Gastroesophageal sphincter (tissue), 4 donors: ENCODE results near the gene GABRG3. TPM values are rescaled to one million over a fixed set of nuclear protein-coding genes. Genes with fewer than 3 reads are reported as not detected.

ENCODE experiments used
- ATAC-seq: fragments of 150-250 bp; one replicate; pipeline ENCODE4 v1.9.1; 2016; ENCODE audit warnings: mild to moderate bottlenecking, moderate library complexity
- H3K27ac ChIP-seq, 4 donors: fragments of 200-600 bp; sonication (generic) in 3 of 4; 1 replicate in 3 of 4; 2 replicates in 1 of 4; pipeline ENCODE4 v1.5.1; 2016 to 2019
- H3K27me3 ChIP-seq: fragments of 200-600 bp; sonication (generic); one replicate; pipeline ENCODE4 v1.5.1; 2019
- H3K36me3 ChIP-seq, 2 donors: fragments of 200-600 bp; sonication (generic); one replicate each; pipeline ENCODE4 v1.5.1; 2019; ENCODE audit warnings: control low read depth in 1 of 2
- H3K4me1 ChIP-seq, 3 donors: fragments of 200-600 bp; sonication (generic); 1 replicate in 2 of 3; 2 replicates in 1 of 3; pipeline ENCODE4 v1.5.1; 2016 to 2019; ENCODE audit warnings: control low read depth in 2 of 3
- H3K4me3 ChIP-seq, 2 donors: fragments of 200-600 bp; sonication (generic); one replicate each; pipeline ENCODE4 v1.5.1; 2019; ENCODE audit warnings: mild to moderate bottlenecking in 1 of 2, moderate library complexity in 1 of 2
- H3K9me3 ChIP-seq, 3 donors: fragments of 200-600 bp; sonication (generic); one replicate each; pipeline ENCODE4 v1.5.1; 2017 to 2019; ENCODE audit warnings: control low read depth in 2 of 3
- CTCF ChIP-seq, 4 experiments: fragments of 200-600 bp in 2 of 4; fragments of 450-650 bp in 2 of 4; sonication (generic) in 1 of 4; IDR thresholded peaks; one replicate each; pipeline ENCODE4 v1.5.1; 2017 to 2019; ENCODE audit warnings: antibody characterized with exemption in 4 of 4, mild to moderate bottlenecking in 2 of 4, moderate library complexity in 2 of 4
- EP300 ChIP-seq: sonication (generic); formaldehyde crosslinking; IDR thresholded peaks from one replicate; pipeline ENCODE4 v1.6.1; 2017; ENCODE audit warnings: antibody characterized with exemption, mild to moderate bottlenecking
- POLR2A ChIP-seq, 2 donors: fragments of 450-650 bp; IDR thresholded peaks; one replicate each; pipeline ENCODE4 v1.6.1; 2017; ENCODE audit warnings: antibody characterized with exemption in 2 of 2, mild to moderate bottlenecking in 2 of 2, moderate library complexity in 1 of 2
- POLR2AphosphoS5 ChIP-seq: sonication (generic); formaldehyde crosslinking; IDR thresholded peaks from one replicate; pipeline ENCODE4 v1.6.1; 2017; ENCODE audit warnings: antibody characterized with exemption
- WGBS, 2 donors: methylation state at CpG; one replicate each; pipeline ENCODE4 v1.1.5; 2018; ENCODE audit warnings: low coverage in 1 of 2; 5-methylcytosine and 5-hydroxymethylcytosine counted together
- total RNA-seq, 4 donors: library from RNA; depleted of rRNA; stranded (reverse); fragments of >200 nt; gene quantifications; one replicate each; pipeline ENCODE4 v1.1.0, GENCODE V29; 2016

The GABRG3 gene
- total RNA-seq, 4 donors from 2014 or later = under 0.01 to 0.04 TPM; not detected in 2

- no peak overlapping the region for H3K4me3 ChIP-seq
- H3K9me3 ChIP-seq = peaks cover 0 to 10% (median 0%) of the 10 kb centered on the region in 3 donors
- no peaks in the 10 kb centered on the region for H3K36me3 ChIP-seq
- TF ChIP-seq EP300 (no peak), CTCF (IDR thresholded peaks at IDR 0.05) (no peak), POLR2AphosphoS5 (no peak), POLR2A (IDR thresholded peaks at IDR 0.05) (no peak)
- H3K27ac ChIP-seq = no peak overlapping the region
- no peaks in the 10 kb centered on the region for H3K4me1 ChIP-seq
- 76 to 81% methylated on average over 3 of the region's 3 CpGs for WGBS, 2 donors
- ATAC-seq = no peak
- H3K27me3 ChIP-seq = no peaks in the 10 kb centered on the region
These were observed 543.5 kb downstream of the GABRG3 start for GRCh38 chr15:27514526-27514925.

GRCh38 chr15:27527490-27528067 is 556.6 kb downstream of the GABRG3 start:
- peaks cover 0 to 16% (median 0%) of the 10 kb centered on the region in 3 donors for H3K9me3 ChIP-seq
- WGBS, 2 donors = 82 to 89% methylated on average over 10 to 15 of the region's 18 CpGs
- ATAC-seq = no peak

GRCh38 chr15:27529399-27529798 is 558.4 kb downstream of the GABRG3 start:
- no peak overlapping the region for H3K27ac ChIP-seq
- H3K27me3 ChIP-seq = peaks cover 4% of the 10 kb centered on the region
- H3K4me1 ChIP-seq = no peaks in the 10 kb centered on the region
- no peak overlapping the region for H3K4me3 ChIP-seq
- peaks cover 0 to 5% (median 0%) of the 10 kb centered on the region in 3 donors for H3K9me3 ChIP-seq
- 66 to 70% methylated on average over 7 to 8 of the region's 8 CpGs for WGBS, 2 donors
- TF ChIP-seq POLR2A (IDR thresholded peaks at IDR 0.05) (no peak), EP300 (no peak), POLR2AphosphoS5 (no peak), CTCF (IDR thresholded peaks at IDR 0.05) (no peak)
- no peak for ATAC-seq
- H3K36me3 ChIP-seq = no peaks in the 10 kb centered on the region

More at GRCh38 chr15:27527490-27528067, 556.6 kb downstream of the GABRG3 start:
- no peaks in the 10 kb centered on the region for H3K4me1 ChIP-seq
- no peak overlapping the region for H3K4me3 ChIP-seq
- no peak overlapping the region for H3K27ac ChIP-seq
- no peaks in the 10 kb centered on the region for H3K27me3 ChIP-seq
- H3K36me3 ChIP-seq = no peaks in the 10 kb centered on the region
- TF ChIP-seq POLR2A (IDR thresholded peaks at IDR 0.05) (no peak), POLR2AphosphoS5 (no peak), CTCF (IDR thresholded peaks at IDR 0.05) (no peak), EP300 (no peak)

- no peaks in the 10 kb centered on the region for H3K4me1 ChIP-seq
- H3K9me3 ChIP-seq = no peaks in the 10 kb centered on the region
- no peak for ATAC-seq
- 76 to 93% methylated on average over 7 to 9 of the region's 9 CpGs for WGBS, 2 donors
- peaks cover 4% of the 10 kb centered on the region for H3K27me3 ChIP-seq
- no peak overlapping the region for H3K27ac ChIP-seq
- H3K36me3 ChIP-seq = no peaks in the 10 kb centered on the region
- no peak for TF ChIP-seq EP300
- TF ChIP-seq POLR2AphosphoS5 = no peak
- TF ChIP-seq CTCF (IDR thresholded peaks at IDR 0.05) = no peak
- TF ChIP-seq POLR2A (IDR thresholded peaks at IDR 0.05) = no peak
- no peak overlapping the region for H3K4me3 ChIP-seq
These were observed 560.0 kb downstream of the GABRG3 start for GRCh38 chr15:27530994-27531393.

GRCh38 chr15:27532358-27532757 is 561.4 kb downstream of the GABRG3 start:
- no peaks in the 10 kb centered on the region for H3K4me1 ChIP-seq
- 82 to 90% methylated on average over 3 of the region's 3 CpGs for WGBS, 2 donors
- TF ChIP-seq POLR2A (IDR thresholded peaks at IDR 0.05) (no peak), CTCF (IDR thresholded peaks at IDR 0.05) (no peak), POLR2AphosphoS5 (no peak), EP300 (no peak)
- ATAC-seq = no peak
- no peaks in the 10 kb centered on the region for H3K36me3 ChIP-seq
- no peak overlapping the region for H3K27ac ChIP-seq
- no peak overlapping the region for H3K4me3 ChIP-seq
- H3K9me3 ChIP-seq = no peaks in the 10 kb centered on the region
- H3K27me3 ChIP-seq = peaks cover 4% of the 10 kb centered on the region
